HG02840 (cell line): ENCODE data around the gene KCTD11.
"Not testable (repeated sequence)": the region's sequence is repeated elsewhere in the genome, so short reads cannot be mapped to it uniquely, and the experiment has no call there.

ENCODE experiments used
- ATAC-seq: cut with Tn5 transposase; IDR thresholded peaks from one replicate; pipeline ENCODE4 v1.9.1; 2021; ENCODE audit warnings: mild to moderate bottlenecking, moderate library complexity, moderate number of reproducible peaks; ENCODE audit not compliant: unreplicated experiment, low FRiP score

KCTD11 gene

GRCh38 chr17:7368599-7368994, 16.6 kb downstream of the KCTD11 start:
- ATAC-seq, result not testable (repeated sequence)

GRCh38 chr17:7369825-7370224, 17.9 kb downstream of the KCTD11 start:
- ATAC-seq, result no peak

GRCh38 chr17:7370853-7371252, 18.9 kb downstream of the KCTD11 start:
- no peak for ATAC-seq

GRCh38 chr17:7374353-7374752, 22.4 kb downstream of the KCTD11 start:
- no peak for ATAC-seq

GRCh38 chr17:7379134-7379533, 27.2 kb downstream of the KCTD11 start:
- ATAC-seq, result no peak

- no peak for ATAC-seq
Observed at GRCh38 chr17:7380321-7380720, 28.4 kb downstream of the KCTD11 start.

GRCh38 chr17:7380855-7381683, 29.1 kb downstream of the KCTD11 start, which contains the start of gene TNK1:
Gene TNK1 (plus strand): TSS chr17:7381089. CDS start chr17:7382927, 1,838 bp downstream.
- ATAC-seq, result no peak

GRCh38 chr17:7382901-7383300, 30.9 kb downstream of the KCTD11 start:
- no peak for ATAC-seq

- no peak for ATAC-seq
Observed at GRCh38 chr17:7383371-7383741, 31.4 kb downstream of the KCTD11 start.

GRCh38 chr17:7383742-7384488, 32.0 kb downstream of the KCTD11 start:
- no peak for ATAC-seq

GRCh38 chr17:7384489-7385081, 32.6 kb downstream of the KCTD11 start:
- ATAC-seq, result no peak

- ATAC-seq, result no peak
Observed at GRCh38 chr17:7388856-7389255, 36.9 kb downstream of the KCTD11 start.

- no peak for ATAC-seq
Observed at GRCh38 chr17:7389924-7390910, 38.3 kb downstream of the KCTD11 start.

- ATAC-seq, result no peak
Observed at GRCh38 chr17:7391307-7391706, 39.3 kb downstream of the KCTD11 start.

GRCh38 chr17:7392696-7393612, 41.0 kb downstream of the KCTD11 start:
- no peak for ATAC-seq

- peak; percentile 42 for ATAC-seq
Observed at GRCh38 chr17:7393613-7394451, 41.9 kb downstream of the KCTD11 start.

- peak; percentile 70 for ATAC-seq
Observed at GRCh38 chr17:7394452-7395191, 42.7 kb downstream of the KCTD11 start, which contains the start of gene PLSCR3. Gene PLSCR3 (minus strand): TSS chr17:7394525. CDS start chr17:7394110, 415 bp downstream.
